Measurements from ENCODE around the gene GDNF.

The GDNF gene

DNA sequence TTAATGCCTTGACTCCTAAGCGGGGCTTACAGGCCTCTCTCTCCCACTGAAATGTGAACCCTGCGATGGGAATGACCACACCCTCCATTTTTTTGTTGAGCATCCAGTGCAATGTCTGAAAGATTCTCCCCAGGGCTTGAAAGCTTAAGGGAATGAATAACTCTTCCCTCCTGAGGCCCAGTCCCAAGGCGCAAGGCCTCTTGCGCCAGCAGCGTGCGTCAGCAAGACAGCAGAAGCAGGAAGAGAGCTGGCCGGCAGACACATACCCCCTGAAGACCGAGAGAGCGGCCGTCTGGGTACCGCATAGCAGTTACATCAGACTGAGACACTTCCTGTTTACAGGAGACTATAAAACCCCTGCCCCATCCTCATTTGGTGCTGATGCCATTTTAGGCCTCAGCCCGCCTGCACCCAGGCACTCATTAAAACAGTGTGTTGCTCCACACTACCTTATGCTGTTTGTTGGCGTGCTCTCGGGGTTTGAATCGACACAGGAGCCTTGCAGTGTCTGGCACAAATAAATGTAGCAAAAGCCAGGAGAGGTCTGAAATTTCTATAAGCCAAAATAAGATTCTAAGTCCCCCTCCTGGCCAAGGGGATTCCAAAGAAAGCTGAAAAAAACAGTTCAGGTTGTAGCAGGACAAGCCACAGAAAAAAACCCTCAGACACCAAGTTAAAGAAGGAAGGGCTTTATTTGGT, 62.3 kb downstream of the GDNF start:
- DNase-seq (ENCODE audit: low spot score) = no peak

DNA sequence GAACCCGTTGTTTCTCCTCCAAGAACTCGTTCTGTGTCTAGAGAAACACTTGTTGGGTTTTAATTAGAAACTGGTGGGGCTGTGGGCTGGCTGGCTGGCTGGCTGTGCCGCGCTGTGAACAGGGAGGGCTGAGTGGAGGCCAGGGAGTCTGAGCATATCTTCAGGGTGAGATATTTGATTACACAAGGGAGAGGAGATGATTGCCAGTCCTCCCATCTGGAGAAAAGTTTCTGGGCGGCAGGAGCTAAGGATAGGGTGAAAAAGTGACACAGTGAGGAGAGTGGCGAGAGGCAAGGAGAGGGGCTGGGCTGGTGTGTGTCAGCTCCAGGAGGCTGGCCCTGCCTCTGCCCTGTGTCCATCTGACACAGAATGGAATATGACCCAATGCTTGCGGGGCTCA, 63.0 kb downstream of the GDNF start:
- no peak for DNase-seq (ENCODE audit: low spot score)

DNA sequence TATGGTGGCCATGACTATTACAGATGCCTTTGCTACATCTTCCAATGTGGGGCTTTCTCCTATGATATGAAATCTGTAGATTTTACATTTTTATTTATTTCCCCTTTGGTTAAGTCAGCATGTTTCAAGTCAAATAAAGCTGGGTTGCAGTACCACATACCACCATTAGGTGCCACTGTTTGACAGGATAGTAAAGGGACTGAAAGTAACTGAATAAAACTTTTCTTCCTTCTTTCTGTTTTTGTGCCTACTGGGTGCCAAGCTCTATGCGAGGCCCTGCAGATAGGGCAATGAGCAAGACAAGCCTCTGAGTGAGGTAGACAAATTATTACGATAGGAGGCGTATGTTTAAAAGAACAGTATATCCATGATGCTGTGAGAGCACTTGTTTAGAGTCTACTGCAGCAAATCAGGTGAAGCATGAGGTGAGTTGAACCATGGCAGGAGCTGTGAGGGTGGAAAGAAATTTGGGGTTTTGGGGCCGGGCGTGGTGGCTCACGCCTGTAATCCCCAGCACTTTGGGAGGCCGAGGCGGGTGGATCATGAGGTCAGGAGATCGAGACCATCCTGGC, 64.8 kb downstream of the GDNF start:
- DNase-seq (ENCODE audit: low spot score) = peak; percentile 38

DNA sequence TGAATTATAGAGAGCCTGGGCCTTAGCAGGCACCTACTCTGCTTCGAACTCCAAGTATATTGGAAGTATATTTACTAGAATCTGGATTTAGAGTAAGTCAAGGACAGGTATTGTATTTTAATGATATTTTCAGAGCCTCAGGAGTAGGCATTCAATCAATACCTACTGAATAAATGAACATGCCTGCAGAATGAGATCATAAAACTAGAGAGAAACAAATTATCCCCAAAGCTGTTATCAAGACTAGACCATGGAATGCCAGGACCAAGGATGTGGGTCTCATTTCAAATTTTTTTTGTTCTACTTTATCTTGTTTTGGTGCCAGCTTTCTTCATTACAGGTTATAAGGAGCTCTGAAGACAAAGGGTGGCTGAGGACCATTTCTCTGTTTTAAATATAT, 66.0 kb downstream of the GDNF start:
- DNase-seq (ENCODE audit: low spot score) = no peak

DNA sequence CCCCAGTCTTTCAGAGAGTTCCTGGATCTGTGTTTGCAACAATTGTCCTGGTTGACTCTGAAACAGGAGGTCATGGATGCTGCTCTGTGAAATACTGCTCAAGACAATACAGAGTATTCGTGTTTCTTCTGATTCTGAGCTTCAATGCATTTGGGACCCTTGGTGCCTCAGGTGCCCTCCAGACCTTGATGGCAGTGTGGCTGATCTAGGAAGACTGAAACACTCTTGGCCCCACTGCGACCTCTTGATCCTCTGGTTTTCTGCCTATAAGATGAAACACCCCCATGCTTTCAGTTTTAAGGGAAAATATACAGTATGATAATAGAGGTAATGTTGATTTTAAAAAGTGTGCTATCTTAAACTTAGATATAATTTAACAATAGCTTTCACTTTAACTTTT, 67.6 kb downstream of the GDNF start:
- no peak for DNase-seq (ENCODE audit: low spot score)

DNA sequence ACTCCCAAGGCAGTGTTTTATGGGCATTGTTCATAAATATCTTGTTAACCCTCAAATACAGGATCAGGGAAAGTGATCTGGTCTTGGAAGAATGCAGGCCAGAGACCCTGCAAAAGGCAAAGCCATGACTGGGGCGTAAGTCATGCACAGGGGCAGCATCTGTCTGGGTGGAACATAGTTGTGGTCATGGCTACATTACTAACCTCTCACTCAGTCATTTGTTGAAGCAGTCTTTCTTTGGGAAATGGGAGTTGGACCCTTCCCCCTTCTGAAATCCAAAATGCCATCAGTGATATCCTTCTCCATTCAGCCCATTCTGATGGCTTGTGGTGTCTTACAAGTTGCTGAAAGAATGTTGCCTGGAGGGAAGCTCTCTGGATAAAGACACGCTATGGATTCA, 68.1 kb downstream of the GDNF start:
- peak; percentile 99 for DNase-seq (ENCODE audit: low spot score)

DNA sequence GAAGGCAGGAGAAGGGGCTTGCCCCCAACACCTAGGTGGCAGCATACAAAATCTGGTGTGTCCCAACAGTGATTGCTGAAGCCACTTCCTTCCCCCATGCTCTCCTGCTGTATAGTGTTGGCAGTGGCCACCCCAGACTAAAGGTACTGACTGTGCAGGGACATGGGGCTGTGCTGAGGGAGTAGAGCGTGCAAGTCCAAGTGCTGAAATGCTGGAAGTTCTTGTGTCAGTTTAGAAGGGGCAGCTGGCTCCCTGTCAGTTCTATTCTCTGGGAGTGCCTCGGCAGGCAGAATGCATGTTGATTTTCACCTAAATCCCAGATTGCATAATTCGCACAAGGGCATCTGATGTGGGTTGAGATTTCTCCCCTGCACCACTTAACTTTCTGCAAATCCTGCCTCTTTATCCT, 68.6 kb downstream of the GDNF start:
- DNase-seq (ENCODE audit: low spot score) = no peak

DNA sequence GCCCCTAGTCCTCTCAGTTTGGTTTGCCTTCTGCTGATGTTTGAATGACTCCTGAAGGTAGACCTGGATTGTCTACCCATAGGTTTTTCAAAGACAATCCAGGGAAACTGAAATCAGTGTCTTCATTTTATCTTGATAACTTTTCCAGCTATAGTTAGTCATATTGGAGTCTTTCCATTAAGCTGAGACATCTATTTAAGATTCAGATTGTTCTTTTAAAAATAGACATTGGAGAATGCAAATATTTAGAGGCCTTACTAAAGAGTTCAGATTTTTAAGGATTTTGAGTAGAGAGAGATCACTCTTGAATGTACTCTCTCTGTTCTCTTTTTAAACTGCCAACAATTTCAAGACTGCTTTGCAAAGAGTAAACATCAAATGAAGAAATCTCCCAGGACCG, 69.1 kb downstream of the GDNF start:
- DNase-seq (ENCODE audit: low spot score) = no peak

DNA sequence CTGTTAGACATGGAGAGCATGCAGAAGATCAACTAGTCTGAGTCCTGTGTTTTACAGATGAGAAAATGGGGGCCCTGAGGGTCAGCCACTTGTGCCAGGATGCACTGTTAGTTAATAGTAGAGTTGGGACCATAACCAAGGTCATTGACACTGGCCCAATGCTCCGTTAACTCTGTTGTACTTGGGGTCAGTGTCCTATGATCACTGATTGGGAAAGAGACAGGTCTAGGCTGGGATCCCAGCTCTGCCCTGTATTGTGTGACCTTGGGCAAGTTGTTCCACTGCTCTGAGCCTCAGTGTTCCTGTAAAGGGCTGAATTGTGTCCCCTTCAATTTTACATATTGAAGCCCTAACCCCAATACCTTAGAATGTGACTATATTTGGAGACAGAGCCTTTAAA, 70.0 kb downstream of the GDNF start:
- no peak for DNase-seq (ENCODE audit: low spot score)

DNA sequence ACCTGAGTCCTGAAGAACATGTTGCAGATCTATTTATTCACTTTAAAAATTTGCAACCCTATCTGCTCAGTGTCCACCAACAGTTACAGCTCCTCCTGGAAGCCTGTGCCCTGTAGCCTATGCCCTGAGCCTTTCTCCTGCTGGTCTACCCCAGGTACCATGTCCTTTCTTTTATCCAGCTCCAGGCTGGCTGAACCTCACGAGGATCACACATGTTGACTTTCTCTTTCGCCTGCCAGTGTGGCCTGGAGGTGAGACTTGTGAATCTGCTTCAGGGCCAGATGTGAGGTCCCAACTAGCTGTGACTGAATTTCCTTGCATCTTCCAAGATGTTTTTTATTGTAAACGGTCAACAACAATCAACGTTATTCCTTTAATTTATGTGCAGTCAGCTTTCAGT, 70.7 kb downstream of the GDNF start:
- DNase-seq (ENCODE audit: low spot score) = no peak

DNA sequence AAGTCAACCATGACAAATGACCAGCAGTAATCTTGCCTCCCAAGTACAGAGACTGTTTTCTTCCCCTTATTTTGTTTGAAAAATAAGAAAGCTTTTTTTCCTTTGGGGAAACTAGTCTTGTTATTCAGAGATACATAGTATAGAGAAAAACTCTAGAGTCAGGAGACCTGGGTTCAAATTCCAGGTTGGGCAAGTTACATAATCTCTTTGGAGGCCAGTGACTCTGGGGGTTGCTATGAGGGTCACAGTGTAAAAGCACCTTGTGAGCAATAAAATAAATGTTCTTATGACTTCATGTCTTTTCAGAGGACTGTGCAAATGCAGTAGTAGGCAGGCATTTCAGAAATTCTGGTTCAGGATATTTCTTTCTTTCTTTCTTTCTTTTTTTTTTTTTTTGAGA, 71.5 kb downstream of the GDNF start:
- no peak for DNase-seq (ENCODE audit: low spot score)

DNA sequence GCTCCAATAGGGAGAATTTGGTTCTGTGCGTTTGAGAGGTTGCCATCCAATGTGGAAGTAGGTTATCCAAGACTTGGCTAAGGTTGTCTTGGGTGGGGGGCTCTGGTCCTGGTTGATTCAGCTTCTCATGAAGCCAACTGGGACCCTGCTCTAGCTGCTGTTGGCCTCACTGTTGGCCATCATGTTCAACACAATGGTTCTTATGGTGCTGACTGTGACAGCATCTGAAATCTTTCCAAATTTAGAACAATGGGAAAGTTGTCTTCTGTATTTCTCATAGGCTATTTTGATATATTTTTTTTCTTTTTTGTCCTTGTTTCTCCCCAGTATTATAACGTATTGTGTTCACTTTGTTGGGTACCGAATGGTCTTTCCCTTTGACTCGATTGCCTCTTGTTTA, 71.9 kb downstream of the GDNF start:
- DNase-seq (ENCODE audit: low spot score) = no peak

DNA sequence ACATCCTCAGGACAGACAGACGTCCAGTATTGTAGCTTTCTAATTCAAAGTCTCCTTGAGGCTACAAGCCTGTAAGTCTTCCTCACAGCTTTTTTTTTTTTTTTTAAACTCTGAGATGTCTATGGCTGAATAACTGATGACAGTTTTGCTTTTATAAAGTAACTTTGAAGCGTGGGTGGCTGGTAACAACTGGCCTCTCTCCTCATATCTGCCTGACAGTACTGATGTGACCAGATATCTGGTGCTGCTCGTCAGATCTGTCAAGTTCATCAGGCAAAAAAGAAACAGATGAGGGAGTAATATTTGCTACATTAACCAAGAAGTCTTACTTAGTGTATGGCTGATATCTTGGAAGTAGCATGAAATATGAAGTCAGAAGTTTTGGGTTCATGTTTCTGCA, 72.6 kb downstream of the GDNF start:
- no peak for DNase-seq (ENCODE audit: low spot score)
